GM04504 (cell line): ENCODE data around the gene SFMBT2.

Source experiments
- DNase-seq: peaks from one replicate; pipeline ENCODE4 v3.0.0-alpha.2; 2012; ENCODE audit warnings: low read depth

The SFMBT2 gene

DNA sequence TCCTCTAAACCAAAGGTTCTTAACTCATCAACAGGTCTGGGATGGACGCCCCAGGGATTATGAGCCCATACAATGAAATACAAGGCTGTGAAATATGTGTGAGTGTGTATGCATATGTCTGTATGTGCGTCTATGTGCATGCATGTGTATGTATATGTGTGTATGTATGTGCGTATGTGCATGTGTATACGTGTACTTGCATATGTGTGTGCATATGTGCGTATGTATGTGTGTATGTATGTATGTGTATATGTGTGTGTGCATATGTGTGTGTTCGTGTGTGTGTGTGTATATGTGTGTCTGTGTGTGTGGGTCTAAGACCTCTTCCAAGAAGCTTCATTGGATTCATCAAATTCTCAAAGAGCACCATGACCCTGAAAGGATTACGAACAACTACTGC is 112.3 kb downstream of the SFMBT2 start:
- no peak for DNase-seq

DNA sequence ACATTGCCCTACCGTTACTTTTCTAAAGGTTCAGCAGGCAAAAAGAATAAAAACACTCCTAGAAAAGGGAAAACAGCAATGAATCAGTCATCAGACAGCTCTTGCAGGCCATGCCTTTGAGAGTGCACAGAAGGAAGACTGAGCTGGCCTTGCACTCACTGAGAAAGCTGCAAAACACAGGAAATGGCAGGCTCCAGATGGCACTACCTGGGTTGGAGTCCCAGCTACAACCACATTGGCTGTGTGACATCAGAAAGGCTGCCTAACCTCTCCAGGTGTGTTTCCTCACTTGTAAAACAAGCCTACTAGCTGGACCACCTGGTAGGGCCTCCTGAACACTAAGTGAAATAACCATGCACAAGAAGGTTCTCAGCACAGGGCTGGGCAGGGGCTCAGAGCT is 113.7 kb downstream of the SFMBT2 start:
- no peak for DNase-seq

DNA sequence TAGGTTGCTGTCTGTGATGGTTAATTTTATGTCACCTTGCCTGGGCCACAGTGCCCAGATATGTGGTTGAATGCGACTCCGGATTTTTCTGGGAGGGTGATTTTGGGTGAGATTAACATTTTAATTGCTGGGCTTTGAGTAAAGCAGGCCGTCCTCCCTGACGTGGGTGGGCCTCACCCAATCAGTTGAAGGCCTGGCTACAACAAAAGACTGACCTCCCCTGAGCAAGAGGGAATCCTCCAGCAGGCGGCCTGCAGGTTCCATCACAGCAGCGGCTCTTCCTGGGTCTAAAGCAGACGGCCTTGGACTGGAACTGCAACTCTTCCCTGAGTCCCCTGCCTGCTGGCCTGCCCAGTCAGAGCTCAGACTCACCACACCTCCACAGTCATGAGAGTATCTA is 114.2 kb downstream of the SFMBT2 start:
- DNase-seq = no peak

DNA sequence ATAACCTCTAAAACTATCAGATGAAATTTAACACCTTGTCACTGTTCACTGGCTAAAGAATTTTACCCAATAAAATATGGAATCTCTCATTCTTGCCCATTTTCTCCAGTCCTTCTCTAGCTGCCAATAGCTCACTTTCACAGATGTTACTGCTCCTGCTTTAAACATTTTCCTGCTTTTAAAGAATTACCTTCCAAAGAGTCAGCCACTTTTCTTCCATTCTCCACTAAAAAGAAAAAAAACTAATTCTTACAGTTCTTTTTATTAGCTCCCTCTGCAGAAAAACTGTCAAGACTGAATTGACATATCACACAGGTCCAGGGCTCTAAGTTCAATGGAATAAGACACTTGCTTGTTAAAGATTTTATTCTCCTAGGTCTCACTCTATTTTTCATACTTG is 114.8 kb downstream of the SFMBT2 start:
- no peak for DNase-seq

DNA sequence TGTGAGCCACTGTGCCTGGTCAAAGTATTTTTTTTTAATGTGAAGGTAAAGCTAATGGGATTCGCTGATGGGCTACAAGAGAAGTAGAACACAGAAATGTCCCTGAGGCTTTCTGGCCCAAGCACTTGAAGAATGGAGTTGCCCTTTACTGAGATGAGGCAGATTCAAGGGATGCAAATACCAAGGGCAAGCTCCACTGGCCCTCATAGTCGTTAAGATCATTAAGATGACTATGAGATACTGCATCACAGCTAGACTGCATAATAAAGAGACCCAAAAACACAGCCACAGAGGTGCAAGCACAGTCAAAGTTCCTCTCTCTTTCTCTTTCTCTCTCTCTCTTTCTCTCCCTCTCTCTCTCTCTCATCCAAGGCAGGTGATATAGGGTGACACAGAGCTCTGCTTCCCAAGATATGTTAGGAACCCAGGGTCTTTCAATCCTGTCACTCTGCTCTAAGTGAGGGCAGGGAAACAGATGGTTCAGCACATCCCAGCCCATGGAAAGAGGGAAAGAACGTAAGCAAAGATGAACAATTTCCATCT is 117.4 kb downstream of the SFMBT2 start:
- no peak for DNase-seq

DNA sequence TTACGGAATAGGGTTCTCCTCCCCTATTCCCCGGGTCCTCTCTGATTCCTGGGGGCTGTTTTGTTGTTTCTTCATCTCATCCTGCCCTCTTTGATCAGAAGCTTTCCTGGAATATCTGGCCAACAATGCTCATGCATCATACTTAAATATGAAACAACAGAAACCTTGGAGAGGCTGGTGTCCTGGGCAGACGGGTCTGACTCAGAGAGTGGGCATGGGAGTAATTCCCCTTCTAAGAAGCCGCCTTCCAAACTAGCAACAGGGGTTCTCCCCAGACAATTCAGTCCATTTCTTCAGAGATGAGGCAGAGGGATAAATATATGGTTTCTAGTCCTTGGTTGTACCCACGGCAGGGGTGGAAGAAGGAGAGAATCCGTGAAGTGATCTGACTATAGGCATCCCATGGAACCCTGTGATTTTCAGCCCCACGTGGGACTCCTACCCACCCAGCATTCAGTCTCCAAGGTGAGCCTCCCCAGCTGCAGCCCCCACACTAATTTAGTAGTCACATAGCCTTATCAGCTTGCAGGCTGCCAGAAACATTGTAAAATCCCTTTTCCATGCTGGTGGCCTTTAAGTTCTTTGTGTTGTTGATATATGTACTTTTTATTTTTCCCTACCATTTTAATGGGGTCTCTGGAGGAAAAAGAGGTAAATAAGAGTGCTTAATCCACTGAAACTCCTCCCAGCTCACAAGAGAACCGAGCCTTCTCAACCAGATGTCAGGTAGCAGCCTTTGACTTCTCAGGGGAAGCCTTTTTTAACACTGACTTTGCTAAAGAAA is 119.2 kb downstream of the SFMBT2 start:
- DNase-seq = no peak

DNA sequence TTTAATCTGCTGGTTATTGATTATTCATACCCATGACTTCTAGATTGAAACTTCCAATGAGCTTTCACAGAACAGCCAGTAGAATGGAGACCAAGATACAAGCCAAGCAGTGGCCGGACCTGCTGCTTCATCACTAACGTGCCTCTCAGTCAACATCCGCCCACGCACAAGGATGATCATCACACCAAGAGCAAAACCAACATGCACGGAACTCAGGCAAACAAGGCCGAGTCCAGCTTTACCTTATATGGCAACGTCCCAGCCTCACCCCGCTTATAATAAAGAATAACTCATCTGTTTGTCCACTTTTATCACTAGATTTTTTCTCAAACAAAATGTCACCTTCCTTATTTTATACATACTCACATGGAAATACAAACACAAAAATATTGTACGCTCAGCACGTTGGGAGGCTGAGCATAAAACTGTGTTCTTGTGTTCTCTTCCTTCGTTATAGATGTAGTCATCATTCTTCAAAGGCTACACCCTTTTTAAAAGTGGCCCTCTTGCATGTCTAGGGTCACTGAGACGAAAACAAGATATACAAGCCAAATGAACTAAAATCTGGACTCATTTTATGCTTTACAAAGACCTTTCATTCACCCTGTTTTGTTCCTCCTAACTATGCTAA is 122.7 kb downstream of the SFMBT2 start:
- DNase-seq = no peak

DNA sequence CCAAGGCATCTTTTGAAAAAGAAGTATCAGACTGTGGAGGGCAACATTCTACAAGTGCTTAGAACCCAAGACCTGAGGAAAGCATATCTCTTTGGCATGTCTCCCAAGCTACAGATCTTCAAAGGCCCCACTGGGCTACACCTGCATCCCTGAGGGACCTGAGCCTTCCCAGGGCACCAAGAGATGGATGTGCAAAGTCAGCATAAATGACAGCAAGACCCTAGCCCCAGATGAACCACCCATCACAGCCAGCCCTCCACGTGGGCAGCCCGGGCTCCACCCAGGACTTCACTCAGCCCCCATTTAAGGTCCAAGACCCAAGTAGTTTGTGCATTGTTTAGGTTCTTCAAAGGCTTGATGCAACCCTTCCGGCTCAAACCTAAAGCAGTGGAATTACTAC is 123.5 kb downstream of the SFMBT2 start:
- DNase-seq = no peak

DNA sequence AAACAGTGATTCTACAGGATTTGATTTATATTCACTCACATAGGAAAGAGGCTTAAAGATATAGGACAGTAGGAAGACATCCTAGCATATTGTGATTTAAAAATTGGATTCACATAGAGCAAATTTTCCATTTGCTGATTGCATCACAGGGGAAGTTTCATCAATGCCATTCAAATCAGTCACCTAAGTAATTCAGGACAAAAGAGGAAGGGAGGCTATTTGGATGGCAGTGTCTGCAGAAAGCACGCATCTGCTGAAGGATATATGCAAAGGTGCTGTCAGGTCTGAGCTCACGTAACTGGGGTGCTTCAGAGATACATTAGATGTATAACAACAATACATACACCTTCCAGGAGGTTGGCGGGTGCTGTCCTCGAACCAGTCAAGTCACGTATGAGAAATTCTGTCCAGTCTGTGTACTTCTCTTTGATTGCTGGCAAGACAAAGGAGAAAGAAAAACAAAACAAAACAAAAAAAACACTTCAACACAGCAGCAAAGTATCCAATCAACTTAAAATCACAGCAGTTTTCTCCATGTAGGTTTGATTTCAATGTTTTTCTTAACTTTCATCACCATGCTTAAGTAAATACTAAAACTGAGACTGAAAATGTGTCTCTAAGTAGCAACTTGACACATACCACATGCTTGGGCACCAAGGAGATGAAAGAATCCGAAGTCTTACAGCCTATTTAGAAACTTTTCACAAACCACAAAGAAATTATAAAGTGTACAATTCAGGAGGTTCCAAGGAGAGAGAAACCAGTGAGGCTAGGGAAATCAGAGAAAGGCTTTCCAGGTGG is 125.1 kb downstream of the SFMBT2 start:
- DNase-seq = no peak

DNA sequence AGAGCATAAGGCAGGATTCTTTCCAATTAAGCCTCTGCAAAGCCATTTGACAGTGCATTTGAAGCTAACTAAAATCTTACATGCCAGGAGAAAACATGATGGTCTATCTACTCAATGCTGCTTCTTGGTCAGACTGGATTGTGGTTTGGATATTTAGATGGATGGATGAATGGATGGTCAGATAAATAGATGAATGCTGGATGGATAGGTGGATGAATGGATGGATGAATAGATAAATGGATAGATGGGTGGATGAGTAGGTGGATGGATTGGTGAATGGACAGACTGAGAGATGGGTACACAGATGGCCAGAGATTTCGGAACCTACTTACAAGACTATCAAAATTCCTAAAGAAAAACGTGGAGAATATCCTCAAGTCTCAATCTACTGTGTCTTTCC is 127.6 kb downstream of the SFMBT2 start:
- no peak for DNase-seq

DNA sequence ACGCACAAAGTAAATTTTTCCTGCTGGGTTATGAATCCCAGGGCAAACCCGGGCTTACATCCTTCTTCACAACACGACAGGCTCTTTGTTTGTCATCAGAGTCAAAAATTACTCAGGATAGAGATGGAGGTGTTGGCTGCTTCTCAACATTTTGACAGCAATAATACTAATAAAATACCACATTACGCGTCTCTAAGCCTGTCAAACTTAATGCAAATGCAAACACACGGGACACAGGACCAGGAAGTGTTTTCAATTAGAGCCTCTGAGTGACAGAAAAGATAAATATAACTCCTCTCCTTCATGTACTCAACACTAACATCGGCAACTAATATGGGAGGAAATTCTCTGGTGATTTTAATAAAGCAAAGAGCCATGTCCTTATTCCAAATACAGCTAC is 128.4 kb downstream of the SFMBT2 start:
- no peak for DNase-seq

DNA sequence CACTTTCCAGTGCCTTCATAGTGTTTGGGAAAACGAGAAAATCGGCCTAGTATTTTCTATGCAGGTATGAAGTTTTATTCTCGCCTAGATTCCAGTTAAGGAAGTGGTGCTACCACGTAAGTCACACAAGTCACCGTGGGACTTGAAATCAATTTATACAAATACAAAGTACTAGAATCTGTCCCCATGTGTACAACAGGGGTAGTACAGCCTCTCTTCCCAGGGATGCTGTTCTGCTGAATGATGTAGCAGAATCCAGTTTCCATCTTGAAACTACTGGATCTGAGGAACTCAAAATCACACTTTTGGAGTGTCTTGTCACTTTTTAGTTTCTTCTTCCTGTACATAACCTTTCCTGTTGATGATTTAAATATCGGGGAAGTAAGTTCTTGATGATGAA is 129.4 kb downstream of the SFMBT2 start:
- DNase-seq = no peak

DNA sequence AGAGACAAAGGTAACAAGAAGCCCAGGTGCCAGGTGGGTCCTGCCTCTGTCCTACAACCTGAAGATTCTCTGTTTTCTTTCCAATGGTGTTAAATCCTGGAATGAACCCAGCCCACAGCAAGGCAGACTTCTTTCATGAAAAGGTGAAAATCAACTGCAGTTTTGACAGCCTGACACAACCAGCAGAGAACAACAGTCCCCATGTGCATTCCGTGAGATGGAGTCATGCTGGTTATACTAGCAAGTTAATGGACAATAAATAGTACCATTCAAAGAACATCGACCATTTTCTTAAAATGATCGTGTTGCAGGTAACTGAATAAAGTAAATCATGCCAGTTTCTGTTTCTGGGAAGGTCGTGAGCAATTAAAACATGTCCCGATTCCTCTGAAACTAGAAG is 131.5 kb downstream of the SFMBT2 start:
- DNase-seq = no peak

DNA sequence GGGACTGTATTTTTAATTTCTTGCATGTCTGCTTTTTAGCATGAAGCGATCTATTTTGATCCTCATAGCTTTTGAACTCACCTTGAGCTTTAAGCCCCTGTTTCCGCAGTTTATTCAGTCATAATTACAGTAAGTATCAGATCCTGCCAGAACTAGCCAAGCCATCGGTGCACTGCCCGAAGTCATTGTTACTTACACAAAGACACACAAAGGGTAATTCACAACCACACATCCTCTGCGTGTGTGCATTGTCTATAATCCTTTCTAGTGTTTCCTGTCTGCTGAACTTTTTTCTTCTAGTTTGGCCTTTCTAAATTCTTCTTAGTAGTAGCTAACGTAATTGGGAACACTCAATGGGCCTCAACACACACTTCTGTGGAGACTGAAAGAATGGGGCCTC is 133.0 kb downstream of the SFMBT2 start:
- DNase-seq = no peak

DNA sequence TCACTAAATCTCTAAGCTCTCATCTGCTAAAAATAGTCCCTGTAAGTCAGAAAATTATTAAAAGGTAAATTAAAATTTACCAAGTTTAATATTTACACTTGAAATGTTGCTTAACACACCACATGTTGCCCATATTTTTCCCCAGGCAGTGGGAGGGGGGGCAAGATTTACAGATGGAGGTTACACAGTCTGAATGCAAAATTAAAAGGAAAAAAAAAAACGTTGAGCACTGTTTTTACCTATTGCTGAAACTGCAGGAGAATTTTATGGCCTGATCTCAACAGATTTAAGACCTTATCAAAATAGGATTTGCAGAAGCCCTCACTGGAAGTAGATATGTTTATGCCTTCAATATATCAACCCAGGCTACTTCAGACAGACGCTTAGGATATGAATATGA is 133.4 kb downstream of the SFMBT2 start:
- no peak for DNase-seq

DNA sequence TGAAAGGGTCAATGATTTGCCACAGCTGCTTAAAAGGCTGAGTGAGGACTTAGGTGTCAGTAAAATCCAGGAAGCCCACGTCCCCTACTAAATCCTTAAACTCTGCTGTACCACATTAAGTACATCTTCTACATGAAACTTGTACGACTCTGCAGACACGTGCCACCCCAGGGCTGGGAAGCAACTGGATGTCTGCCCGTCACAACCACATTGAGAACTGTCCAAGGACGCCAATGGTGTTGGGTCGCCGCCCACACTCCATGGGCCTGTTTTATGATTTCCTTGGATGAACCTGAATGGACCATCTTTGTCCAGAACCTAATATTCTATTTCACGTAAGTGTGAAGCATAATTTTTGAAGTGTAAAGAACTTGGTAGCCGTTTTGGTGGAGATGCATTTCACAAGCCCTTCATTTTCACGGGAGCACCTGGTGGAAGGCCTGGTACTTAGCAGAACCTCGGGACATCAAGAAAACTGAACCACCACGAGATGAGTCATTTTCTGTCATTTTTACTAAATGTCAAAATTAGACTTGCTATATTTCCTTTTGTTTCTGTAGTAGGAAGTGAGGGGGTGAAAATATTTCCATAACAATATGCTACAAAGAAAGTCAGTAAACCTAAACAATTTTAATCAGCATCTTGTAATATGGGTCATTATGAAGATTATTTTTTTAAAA is 134.9 kb downstream of the SFMBT2 start:
- DNase-seq = no peak

DNA sequence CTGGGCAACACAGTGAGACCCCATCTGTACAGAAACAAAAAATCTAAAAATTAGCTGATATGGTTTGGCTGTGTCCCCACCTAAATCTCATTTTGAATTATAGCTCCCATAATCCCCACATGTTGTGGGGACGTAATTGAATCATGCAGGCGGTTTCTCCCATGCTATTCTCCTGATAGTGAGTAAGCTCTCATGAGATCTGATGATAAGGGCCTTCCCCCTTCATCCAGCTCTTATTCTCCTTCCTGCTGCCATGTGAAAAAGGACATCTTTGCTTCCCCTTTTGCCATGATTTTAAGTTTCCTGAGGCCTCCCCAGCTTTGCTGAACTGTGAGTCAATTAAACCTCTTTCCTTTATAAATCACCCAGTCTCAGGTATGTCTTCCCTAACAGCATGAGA is 136.5 kb downstream of the SFMBT2 start:
- DNase-seq = no peak

DNA sequence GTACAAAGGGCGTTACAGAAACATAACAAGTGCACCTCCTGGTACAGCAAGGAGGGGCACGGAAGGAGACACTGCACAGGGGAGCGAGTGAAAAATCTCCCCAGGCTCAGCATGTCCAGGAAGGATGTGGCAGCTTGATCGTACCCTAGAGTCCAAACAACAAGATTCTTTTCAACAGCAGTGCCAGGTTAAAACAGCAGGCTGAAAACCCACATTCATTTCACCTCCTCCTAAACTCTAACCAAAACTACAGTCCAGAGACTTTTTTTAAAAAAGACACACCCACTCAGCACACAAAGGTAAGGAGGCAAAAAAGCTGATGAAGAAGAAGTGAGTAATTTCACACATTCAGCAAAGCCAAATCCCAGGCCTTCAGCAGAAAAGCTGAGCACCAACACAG is 138.8 kb downstream of the SFMBT2 start:
- DNase-seq = no peak

DNA sequence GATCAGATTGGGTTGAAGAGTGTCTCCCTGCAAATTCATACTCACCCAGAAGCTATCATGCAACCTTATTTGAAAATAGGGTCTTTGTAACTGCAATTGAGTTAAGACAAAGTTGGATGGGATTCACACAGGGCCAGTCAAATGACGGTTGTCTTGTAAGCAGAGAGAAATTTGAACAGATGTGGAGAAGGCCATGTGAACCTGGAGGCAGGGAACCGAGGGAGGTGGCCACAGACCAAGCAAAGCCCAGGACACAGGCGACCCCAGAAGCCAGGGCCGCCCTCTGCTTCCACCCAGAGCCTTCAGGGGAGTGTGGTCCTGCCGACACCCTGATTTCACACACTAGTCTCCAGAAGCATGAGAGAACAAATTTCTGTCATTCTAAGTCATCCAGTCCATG is 140.8 kb downstream of the SFMBT2 start:
- DNase-seq = no peak

DNA sequence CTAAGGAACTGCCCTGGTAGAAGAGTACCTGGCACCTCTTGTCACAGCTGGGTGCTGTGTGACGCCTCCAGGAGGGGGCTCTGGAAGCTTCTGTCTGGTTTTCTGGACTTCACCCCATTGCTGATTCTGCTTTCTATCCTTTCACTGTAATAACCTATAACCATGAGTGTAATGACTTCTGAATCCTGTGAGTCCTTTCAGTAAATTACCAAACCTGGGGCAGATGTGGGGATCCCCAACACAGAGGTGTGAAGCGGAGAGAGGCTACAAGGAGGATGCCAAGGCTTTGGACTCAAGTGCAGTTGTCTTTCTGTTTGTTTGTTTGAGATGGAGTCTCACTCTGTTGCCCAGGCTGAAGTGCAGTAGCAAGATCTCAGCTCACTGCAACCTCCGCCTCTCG is 143.7 kb downstream of the SFMBT2 start:
- no peak for DNase-seq

DNA sequence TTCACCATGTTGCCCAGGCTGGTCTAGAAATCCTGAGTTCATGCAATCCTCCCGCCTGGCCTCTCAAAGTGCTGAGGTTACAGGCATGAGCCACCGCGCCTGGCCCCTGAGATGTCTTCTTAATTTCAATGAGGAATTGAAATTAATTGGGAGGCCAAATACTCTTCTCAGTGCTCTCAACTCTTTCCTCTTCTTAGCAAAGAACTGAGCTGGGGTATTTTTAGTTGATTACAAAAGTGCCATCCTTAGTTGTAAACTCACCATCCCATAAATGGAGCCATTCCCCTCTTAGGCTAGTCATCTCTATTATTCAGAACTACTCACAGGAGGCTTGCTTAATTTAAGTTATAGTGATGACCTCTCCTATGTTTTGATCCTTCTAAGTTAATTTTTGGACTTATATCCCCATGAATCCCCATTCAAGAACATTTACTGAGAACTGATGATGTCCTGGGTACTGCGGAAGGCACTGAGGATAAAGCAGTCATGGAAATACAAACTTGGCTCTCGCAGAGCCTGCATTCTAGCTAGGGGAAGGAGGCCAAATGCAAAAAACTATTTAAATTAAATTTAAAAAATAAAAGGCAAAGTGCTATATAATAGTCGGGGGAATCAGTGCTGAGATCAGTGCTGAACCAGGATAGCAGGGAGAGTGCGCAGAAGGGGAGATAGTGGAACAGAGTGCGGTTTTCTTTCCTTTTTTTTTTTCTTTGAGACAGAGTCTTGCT is 145.3 kb downstream of the SFMBT2 start:
- DNase-seq = no peak

DNA sequence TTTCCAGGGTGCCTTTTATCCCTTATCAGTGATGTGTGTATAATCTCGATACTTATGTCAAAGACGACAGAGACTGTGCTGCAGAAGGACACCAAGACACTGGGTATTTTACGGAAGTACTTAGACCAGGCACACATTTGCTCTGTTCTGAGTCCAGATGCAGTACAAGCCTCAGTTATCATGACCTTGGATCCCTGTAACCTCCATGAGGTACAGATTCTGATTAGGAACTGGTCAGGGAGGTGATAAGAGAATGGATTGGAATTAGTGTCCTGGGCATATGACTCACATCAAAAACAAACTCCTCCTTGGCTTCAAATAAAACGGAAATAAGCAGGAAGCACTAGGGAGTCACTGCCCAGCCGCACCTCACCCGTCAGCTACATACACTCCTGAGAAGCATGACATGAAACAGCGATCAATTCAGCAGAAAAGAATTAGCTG is 146.5 kb downstream of the SFMBT2 start:
- DNase-seq = no peak
